ENCODE results near the gene ACTN1.
"Not testable (repeated sequence)": the region's sequence is repeated elsewhere in the genome, so short reads cannot be mapped to it uniquely, and the experiment has no call there.

The ACTN1 gene

GRCh38 chr14:68979021-68979721 is at the start of gene ACTN1:
Gene ACTN1 (minus strand): TSS chr14:68979302. CDS start chr14:68979056, 246 bp downstream.
- no peak for DNase-seq

GRCh38 chr14:69027242-69027913 is 48.3 kb upstream of the ACTN1 start:
- DNase-seq = no peak

- no peak for DNase-seq
Measured at GRCh38 chr14:69023035-69023434, 43.9 kb upstream of the ACTN1 start.

DNA sequence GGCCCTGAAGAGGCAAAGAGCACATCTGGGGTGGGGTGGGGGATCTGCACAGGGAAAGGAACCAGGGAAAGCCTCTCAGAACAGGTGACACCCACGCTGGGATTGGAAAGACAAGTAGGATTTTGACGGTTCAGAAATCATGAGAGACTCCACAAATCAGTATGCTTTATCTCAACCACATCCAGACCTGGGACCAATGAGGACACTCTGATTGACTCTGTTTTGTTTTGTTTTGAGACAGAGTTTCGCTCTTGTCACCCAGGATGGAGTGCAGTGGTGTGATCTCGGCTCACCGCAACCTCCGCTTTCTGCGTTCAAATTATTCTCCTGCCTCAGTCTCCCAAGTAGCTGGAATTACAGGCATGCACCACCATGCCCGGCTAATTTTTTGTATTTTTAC is 43.0 kb upstream of the ACTN1 start:
- not testable (repeated sequence) for DNase-seq

GRCh38 chr14:69017706-69018105 is 38.6 kb upstream of the ACTN1 start:
- DNase-seq = no peak

- no peak for DNase-seq
Measured at GRCh38 chr14:69014829-69015259, 35.7 kb upstream of the ACTN1 start.

GRCh38 chr14:69013943-69014782 is 35.1 kb upstream of the ACTN1 start:
- no peak for DNase-seq

DNA sequence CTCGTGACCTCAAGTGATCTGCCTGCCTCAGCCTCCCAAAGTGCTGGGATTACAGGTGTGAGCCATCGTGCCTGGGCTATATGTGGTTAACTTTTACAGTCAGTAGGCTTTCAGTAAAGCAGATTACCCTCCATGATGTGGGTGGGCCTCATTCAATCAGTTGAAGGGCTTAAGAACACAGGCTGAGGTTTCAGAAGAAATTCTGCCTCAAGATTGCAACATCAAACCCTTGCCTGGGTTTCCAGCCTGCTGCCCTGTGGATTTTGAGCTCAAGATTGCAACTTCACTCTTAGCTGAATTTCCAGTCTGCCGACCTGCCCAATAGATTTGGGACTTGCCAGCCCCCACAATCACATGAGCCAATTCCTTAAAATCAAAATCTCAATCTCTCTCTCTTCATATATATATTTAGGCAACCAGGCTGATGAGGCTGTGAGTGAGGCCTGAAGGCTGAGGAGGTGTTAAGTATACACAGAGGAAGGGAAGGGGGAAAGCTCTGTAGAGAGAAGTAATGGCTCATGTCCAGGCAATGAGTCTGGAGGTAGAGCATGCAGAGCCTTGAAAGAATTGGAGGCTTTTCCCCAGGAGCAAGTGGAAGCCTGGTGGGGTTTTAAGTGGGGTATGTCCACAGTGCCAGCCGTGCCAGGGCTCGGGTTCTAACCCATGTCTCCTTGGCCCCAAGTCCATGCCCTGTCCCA is 33.3 kb upstream of the ACTN1 start:
- no peak for DNase-seq

GRCh38 chr14:69010648-69011047 is 31.5 kb upstream of the ACTN1 start:
- no peak for DNase-seq

DNA sequence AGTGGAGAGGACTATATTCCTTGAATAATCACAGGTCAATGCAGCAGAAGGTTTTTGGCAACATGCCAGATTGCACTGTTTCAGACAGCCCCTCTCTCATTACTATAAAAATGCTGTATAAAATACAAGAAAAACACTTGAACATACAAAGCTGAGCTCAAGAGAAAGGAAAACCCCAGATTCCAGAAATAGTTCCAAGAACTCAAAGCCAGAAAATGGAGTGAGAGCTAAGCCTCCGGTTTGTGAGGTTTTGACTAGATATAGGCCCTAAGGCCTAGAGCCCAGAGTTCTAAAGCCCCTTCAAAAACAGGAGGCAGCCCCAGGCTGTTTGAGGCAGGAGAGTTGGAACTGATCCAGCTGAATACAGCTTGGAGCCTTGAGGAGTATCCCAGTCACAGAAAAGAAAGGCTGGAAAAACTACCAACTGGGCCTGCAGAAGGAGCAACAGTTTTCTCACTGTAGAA is 29.4 kb upstream of the ACTN1 start:
- no peak for DNase-seq

DNA sequence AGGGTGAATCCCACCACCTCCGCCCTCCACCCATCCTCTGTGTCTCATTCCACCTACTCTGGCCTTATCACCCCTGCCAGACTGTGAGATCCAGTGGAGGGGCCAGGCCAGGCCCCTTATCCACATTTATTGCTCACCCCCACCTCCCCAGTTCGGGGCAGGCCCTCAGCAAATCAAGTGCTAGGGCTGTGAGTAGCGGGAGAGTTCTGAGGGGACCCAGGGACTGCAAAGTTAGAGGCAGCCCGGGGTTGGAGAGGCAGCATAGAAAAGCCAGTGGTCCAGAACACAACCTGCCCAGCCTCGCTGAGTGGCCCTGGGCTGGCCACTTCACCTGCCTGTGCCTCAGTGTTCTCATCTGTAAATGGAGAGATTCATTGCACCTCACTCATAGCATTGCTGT is 27.2 kb upstream of the ACTN1 start:
- DNase-seq = no peak

DNA sequence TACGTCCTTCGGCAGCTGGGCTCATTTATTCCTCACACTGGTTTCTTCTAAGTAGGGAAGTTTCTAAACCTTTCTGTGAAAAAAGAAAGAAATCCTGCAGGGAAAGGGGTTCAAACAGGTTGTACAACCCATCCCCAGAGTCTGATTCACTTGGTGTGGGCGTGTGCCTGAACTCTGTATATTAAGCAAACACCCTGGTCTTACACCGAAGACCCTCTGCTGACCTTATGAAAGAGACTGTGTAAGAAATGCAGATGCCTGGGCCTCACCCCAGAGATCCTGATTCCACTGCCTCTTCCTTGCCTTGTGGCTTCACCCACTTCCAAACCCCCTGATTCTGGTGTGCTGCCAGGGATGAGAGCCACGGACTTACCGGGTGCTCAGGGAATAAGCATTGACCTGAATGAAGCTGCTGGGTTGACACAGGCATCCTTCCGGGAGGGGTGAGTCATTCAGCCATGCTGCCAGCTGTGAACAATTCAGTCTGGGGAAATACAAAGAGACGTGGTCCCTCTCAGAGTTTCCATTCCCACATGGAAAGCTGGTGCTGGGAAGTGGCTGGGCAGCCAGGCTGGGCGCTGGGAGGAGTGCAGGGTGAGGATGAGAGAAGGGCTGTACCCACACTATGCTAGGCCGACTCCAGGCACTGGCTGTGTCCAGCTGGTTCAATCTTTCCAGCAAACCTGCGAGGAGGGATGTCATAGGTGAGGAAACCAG is 26.5 kb upstream of the ACTN1 start:
- no peak for DNase-seq

DNA sequence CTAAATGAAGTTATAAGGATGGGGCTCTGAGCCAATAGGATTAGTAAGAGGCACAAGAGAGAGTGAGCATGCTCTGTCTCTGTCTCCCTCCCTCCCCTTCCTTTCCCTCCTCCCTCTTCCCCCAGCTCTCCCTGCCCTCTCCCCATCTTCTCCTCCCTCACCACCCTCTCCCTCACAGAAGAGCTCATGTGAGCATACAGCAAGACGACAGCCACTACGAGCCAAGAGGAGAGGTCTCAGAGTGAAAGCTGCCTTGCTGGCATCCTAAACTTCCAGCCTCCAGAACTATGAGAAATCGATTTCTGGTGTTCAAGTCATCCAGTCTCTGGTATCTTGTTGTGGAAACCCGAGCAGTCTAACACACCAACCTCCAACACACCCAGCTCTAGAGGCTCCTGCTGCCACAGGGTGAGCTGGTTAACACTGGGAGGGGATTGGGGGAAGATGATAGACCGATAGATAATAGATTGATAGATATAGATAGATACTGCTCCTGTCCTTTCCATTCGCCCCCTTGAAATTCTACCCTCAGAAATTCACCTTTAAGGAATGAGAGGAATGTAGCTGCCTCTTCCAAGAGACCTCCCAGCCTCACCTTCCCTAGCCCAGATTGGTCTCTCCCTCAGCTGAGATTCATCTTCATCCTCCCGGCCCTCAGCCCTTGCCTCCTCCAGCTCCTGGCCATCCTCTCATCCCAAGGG is 25.8 kb upstream of the ACTN1 start:
- DNase-seq = no peak

GRCh38 chr14:69003626-69004025 is 24.5 kb upstream of the ACTN1 start:
- no peak for DNase-seq

- DNase-seq = no peak
Measured at GRCh38 chr14:69002069-69002468, 23.0 kb upstream of the ACTN1 start.

DNA sequence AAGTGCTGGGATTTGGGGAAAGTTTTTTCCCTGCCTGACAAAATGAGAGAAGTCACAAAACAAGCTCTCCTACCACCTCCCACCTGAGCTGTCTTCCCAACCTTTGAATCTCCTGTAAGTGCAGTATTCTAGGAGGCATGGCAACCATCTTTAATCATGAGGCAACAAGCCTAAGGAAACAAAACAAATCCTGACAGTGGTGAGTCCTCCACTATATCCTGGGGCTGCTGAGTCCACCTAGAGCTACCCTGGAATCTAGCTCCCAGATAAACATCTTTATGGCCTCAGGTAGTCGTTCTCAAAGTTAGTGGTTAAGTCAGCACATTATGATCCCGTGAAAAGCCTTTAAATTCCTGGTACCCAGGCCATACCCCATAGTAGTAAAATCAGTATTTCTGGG is 22.3 kb upstream of the ACTN1 start:
- no peak for DNase-seq

GRCh38 chr14:68998062-68998461 is 19.0 kb upstream of the ACTN1 start:
- DNase-seq = no peak

- DNase-seq = no peak
Measured at GRCh38 chr14:68995731-68996130, 16.6 kb upstream of the ACTN1 start.

- no peak for DNase-seq
Measured at GRCh38 chr14:68994056-68994455, 15.0 kb upstream of the ACTN1 start.

DNA sequence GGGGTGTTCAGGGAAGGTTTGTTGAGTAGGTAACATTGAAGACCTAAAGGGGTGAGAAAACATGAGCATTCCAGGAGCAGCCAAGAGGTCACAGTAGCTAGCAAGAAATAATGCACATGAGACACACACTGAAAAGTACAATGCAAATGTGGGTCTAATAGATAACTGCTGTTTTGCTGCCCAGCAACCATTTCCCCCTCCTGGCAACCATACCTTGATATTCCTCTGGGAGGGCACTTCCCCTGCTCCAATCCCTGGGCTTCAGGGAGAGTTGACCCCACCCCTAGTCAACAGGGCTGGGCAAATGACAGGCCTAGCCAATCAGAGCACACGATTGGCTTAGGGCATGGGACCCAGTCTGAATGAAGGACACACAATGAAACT is 8.5 kb upstream of the ACTN1 start:
- no peak for DNase-seq

DNA sequence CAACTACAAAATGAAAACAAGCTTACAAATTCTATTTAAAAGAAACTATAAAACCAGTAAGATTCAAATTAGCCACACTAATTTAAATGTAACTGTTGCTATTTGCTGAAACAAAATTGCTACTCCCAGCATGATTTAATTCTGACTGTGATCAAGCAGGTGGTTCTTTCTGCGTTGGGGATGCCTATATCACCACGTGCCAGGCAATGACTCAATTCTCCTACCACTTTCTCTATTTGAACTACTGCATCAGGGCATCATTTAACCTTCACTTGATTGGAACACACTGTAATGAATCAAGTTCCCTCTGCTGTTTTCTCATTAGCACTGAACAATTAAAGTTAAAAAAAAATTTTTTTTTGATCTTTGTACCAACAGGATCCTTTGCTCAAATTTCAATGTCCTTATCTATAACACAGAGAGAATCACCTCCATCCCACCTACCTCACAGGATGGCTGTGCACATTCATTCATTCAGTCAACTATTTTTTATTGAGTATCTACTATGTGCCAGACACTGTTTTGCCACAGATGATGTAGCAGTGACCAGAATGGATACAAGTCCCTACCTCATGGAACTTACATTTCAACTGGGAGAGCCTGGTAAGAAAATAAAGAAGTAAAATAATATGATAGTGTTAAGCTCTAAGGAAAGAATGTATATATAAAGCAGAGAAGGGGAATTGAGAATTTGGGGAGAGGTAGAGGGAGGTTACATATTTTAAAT is 8.0 kb upstream of the ACTN1 start:
- DNase-seq = no peak
